B cell (primary cell): ENCODE data around the gene MEGF8.

Source experiments
- CTCF ChIP-seq: fragments of 200-600 bp; IDR thresholded peaks from one replicate; pipeline ENCODE4 v1.8.0; 2022; ENCODE audit warnings: antibody characterized with exemption, mild to moderate bottlenecking
- EZH2 ChIP-seq: IDR thresholded peaks from 2 replicates; pipeline ENCODE4 v1.6.1; 2012; ENCODE audit warnings: borderline replicate concordance, low read depth, mild to moderate bottlenecking, moderate library complexity, low read length; ENCODE audit not compliant: insufficient read depth, poor library complexity, severe bottlenecking

- TF ChIP-seq CTCF, result no peak
- no peak for TF ChIP-seq EZH2
These were observed 25.0 kb downstream of the MEGF8 start for GRCh38 chr19:42350417-42350816.
